Measurements from ENCODE around the gene SEC14L1.

Gene SEC14L1

DNA sequence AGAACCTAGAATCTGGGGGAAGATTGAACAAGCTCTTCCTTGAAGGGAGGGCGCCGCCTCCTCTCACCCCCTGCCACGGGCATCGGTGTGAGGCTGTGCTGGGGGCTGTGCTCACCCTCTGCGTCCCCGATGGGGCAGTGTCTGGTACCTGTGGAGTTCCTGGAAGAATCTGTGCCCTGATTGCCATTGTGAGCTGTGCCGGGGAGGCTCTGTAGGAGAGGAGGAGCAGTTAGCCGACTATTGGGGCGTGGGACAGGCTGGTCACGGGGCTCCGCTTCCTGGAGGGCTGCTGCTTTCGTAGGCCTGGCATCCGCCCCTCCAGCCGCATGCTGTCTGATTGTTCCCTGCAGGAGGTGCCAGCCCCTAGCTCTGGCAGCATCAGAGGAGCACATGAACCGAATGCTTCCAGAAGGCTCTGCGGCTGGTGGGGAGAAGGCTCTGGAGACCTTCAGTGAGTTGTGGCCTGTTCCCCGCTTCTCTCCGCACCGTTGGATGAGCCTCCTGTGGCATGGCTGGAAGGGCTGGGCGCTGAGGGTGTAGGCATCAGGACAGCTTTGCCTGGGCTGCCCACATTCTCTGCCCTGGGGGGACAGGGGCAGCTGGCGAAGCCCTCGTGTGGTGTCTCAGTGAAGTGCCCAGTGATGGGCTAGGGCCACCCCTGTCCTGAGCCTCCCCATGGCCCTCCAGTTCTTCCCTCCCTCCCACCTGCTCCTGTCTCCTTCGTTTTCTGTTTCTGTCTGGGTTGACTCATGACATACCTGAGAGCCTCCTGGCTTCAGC, 86.9 kb downstream of the SEC14L1 start:
- no peak for DNase-seq (ENCODE audit: extremely low read depth, low read depth)
- TF ChIP-seq, protein P1, sequence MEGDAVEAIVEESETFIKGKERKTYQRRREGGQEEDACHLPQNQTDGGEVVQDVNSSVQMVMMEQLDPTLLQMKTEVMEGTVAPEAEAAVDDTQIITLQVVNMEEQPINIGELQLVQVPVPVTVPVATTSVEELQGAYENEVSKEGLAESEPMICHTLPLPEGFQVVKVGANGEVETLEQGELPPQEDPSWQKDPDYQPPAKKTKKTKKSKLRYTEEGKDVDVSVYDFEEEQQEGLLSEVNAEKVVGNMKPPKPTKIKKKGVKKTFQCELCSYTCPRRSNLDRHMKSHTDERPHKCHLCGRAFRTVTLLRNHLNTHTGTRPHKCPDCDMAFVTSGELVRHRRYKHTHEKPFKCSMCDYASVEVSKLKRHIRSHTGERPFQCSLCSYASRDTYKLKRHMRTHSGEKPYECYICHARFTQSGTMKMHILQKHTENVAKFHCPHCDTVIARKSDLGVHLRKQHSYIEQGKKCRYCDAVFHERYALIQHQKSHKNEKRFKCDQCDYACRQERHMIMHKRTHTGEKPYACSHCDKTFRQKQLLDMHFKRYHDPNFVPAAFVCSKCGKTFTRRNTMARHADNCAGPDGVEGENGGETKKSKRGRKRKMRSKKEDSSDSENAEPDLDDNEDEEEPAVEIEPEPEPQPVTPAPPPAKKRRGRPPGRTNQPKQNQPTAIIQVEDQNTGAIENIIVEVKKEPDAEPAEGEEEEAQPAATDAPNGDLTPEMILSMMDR (IDR thresholded peaks at IDR 0.05; ENCODE audit: low read depth, low read length), result no peak

DNA sequence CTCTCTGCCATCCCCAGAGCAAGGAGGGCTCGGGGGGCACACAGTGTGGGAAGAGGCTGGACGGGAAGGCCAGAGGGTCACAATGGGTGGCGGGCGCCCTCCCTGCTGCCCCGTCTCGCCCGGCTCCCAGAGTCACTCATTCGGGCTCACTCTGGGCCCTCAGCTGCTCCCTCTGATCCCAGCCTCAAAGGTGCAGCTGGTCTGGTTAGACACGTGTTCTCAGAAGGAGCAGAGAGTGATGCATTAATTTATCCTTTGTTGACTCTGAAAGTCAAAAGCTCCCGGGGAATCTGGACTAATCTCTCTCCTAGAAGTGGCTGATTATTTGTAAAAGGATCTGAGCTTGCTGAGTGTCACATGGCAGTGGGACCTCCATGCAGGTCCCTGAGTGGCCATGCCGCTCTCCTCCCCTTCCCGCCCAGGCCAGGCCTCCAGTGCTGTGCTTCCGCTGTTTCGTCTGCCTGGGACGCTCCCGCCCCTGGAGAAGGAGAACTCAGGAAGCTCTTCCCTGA, 87.5 kb downstream of the SEC14L1 start:
- TF ChIP-seq, protein P1 (IDR thresholded peaks at IDR 0.05; ENCODE audit: low read depth, low read length), result no peak
- no peak for DNase-seq (ENCODE audit: extremely low read depth, low read depth)

DNA sequence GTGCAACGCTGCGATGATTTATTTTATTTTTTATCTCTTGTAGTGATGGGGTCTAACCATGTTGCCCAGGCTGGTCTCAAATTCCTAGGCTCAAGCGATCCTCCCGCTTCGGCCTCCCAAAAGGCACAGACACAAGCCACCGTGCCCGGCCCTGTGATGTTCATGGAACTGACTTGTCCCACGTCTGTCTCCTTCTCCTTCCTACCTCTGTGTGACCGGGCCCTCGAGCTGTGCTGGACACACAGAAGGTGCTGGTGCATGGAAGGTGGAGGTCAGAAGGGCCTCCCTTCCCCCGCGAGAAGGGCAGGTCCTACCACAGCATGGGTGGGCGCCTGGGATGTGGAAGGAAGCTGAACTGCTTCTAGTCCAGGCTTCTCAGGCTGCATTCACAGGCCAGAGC, 88.0 kb downstream of the SEC14L1 start:
- TF ChIP-seq, protein P1 (IDR thresholded peaks at IDR 0.05; ENCODE audit: low read depth, low read length), result no peak
- no peak for DNase-seq (ENCODE audit: extremely low read depth, low read depth)

DNA sequence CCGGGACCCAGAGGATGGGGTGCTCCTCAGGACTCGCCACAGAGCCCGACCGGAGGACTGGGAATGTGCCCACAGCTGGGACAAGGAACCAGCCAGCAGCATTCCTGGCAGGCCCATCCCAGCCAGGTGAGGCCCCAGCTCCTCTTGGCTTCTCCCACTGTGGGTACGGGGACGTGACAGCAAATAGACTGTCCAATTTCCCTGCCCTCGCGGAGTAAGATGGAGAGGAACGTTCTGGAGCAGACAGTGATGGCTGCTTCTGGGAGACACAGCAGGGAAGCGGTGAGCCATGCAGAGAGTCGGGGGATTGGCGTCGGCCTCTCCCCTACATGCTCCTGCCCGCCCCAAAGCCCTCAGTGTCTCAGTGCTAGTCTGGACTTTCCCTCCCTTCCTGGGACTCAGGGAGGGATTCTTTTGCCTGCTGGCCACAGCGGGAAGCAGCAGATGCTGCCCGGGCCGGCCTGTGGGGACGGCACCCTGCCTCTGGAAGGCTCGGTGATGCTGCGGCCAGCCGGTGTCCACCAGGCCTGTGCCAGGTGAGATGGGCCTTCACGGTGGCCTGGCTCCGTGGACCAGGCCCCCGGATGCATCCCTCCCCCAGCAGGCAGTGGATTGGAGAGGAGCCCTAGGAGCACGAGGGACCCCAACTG, 89.1 kb downstream of the SEC14L1 start:
- no peak for DNase-seq (ENCODE audit: extremely low read depth, low read depth)
- TF ChIP-seq, protein P1 (IDR thresholded peaks at IDR 0.05; ENCODE audit: low read depth, low read length), result no peak

DNA sequence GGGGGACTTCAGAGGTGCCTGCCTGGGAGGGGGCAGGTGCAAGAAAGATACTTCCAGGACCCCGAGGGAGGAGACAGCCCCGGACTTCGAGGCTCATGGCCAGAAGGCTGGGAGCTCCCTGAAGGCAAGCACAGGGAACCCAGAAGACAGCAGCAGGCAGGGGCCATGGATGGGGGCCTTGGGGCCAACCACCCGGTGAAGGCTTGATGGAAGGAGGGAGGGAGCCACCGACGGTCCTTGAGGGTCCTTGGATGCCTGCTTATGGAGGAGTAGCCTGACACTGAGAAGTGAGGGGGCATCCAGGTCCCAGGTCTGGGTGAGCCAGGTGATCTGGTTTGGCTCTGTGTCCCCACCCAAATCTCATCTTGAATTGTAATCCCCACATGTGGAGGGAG, 89.7 kb downstream of the SEC14L1 start:
- no peak for DNase-seq (ENCODE audit: extremely low read depth, low read depth)
- TF ChIP-seq, protein P1 (IDR thresholded peaks at IDR 0.05; ENCODE audit: low read depth, low read length), result no peak

DNA sequence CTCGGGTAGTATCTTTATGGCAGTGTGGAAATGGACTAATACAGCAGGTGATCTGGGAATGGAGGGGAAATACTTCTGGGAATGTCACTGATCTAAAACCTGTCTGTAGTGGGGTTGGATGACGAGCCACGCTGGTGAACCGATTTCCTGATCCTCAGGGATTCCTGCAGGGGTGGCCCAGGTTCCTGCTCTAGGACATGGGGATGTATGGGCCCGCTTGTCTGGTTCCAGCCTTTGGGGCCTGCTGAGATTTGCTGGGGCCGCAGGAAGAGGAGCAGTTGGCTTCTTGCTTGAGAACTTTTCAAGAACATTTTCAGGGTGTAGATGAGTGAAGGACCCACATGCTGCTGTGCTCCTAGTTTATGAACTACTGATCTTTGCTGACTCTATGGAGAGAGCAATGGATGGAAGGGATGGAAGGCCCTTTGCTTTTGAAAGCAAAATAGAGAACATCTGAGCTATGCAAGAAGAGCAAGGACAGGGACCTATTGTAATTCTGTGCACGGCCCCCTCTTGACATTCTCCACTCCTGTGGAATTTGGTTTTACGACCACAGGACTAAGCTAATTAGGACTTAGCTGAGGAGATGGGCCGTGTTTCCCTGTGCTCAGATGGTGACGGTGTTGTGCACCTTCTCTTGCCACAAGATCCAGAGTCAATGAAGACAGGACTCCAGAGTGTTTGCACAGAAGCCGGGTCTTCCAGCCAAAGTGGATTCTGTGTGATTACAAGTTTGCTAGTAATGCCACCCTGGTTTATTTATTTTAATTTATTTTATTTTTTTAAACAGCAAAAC, 90.5 kb downstream of the SEC14L1 start:
- TF ChIP-seq, protein P1 (IDR thresholded peaks at IDR 0.05; ENCODE audit: low read depth, low read length), result no peak
- no peak for DNase-seq (ENCODE audit: extremely low read depth, low read depth)
